DOHH2 (cell line): ENCODE measurements around the gene TTI1.

Experiments used
- CTCF ChIP-seq: fragments of 200-600 bp; sonication (generic); IDR thresholded peaks from one replicate; pipeline ENCODE4 v1.5.1; 2014; ENCODE audit warnings: antibody characterized with exemption, mild to moderate bottlenecking, low read depth, low read length; ENCODE audit not compliant: poor library complexity, severe bottlenecking
- EZH2phosphoT487 ChIP-seq: fragments of 200-600 bp; sonication (generic); IDR thresholded peaks from 2 replicates; pipeline ENCODE4 v1.6.1; 2017; ENCODE audit warnings: borderline replicate concordance, mild to moderate bottlenecking, antibody characterized with exemption, low read length, moderate library complexity, mixed read lengths

GRCh38 chr20:37945091-37945547 is 88.1 kb downstream of the TTI1 start:
- no peak for TF ChIP-seq CTCF
- TF ChIP-seq EZH2phosphoT487 = no peak
